Stimulated activated CD4-positive, alpha-beta T cell treated with anti-CD3 and anti-CD28 coated beads, Interleukin-15, amount 100 ng/mL, for 48 hours (primary cell): ENCODE measurements around the gene SYNDIG1L.

Experiments
- DNase-seq, 2 donors: peaks; one replicate each; pipeline ENCODE4 v3.0.0-alpha.2; 2020; ENCODE audit warnings: low read depth in 2 of 2

The SYNDIG1L gene

DNA sequence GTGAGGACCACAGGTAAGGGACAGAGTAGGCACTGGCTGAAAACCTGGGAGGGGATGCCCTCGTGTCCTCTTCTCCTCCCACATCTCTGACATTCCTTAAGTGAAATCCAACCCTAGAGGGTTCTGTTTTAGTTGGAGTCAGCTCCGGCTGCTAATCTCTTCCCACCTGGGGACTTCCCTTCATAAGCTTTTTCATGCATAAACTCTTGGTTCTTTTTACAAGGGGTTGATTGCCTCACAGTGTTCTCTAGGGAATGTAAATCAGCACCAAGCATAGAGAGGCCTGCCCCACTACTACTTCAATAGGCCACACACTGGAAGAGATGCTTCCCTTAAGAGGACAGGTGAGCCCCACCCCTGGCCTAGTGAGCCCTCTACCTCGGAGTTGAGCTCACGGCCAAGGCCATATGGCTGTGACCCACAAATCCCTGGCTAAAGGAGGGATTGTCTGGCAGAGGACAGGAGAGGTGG lies 3.2 kb upstream of the SYNDIG1L start:
- DNase-seq = no peak

- no peak for DNase-seq
Observed at GRCh38 chr14:74427651-74428050, 1.6 kb upstream of the SYNDIG1L start.

DNA sequence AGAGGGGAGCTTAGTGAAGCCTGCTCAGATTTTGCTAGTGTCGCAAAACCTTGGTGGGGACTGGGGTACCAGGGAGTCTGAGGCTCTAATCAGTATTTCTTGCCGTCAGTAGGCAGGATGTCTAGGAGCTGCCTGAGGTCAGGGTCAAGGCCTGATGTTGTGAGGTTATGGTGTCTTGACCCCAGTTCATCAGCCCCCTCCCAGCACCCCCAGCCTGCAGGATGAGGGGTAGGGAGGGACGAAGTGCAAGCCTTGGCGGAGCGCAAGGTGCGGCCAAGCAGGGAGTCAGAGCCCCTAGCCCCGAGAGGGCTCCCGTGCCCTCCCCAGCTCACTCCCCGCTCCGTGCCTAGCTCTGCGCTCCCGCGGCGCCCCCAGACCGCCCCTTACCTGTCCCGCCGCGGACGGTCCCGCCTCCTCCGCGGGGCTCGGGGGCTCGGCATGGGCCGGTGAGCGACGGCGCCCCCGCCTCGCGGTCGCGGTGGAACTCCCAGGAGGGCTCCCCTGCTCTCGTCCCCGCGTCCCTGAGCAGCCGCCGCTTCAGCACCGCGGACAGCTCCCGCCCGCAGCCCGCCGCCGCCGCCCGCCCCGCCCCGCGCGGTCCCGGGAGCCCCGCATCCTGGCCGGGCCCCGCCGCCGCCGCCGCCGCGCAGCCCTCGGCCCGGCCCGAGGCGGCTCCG lies 347 bp downstream of the SYNDIG1L start:
- DNase-seq = peak; percentile 6 to 24

DNA sequence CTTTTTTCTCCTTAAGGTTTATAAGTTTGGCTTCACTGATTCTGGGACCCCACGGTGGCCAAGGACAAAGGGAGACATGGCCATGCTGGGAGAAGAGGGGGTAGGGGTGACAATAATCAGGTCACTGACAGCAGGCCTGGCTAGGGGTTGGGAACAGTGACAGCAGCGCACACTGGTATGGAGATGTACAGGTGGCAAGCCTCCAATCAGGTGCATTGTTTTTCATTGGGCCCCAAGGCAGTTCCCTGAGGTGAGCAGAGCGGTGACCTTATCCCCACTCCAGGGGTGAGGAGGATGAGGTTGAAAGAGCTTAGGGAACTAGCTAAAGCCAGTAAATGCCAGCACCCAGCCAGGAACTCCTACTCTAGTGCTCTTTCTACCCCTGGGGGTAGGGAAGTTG lies 1.4 kb downstream of the SYNDIG1L start:
- DNase-seq = no peak

DNA sequence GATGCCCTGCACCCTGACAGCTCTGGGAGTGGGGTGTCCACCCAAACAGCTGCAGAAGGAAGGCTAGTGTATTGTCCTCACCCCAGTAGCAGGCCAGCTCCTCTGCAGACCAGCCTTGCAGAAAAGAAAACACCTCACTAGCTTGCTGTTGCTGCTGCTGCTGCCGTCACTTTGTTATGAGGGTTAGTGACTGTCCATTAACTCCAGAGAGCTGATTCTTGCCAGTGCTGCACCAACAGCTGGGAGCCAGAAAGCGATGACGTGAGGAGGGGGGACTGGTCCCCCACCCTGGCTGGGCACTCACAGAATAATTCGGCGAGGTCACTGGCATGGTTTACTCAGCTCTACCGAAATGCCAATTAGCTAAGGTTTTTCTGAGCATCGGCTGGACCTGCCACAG lies 2.8 kb downstream of the SYNDIG1L start:
- no peak for DNase-seq

DNA sequence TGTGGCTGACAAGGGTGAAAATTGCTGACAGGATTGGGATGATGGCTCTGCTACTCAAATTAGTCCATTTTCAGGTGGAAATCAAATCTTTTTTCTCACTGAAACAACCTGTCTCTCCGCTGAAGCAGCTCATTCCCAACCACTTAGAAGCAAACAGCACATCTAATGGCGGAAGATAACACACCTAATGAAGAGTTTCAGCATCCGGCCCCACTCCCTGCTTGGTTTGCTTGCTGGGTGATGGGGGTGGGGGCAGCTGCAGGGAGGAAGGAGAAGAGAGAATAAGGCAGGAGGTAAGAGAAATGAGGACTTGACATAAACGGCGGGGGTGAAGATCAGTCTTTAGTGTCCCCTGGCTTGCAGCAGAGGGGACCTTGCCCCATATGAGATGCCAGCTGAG lies 4.0 kb downstream of the SYNDIG1L start:
- no peak for DNase-seq

DNA sequence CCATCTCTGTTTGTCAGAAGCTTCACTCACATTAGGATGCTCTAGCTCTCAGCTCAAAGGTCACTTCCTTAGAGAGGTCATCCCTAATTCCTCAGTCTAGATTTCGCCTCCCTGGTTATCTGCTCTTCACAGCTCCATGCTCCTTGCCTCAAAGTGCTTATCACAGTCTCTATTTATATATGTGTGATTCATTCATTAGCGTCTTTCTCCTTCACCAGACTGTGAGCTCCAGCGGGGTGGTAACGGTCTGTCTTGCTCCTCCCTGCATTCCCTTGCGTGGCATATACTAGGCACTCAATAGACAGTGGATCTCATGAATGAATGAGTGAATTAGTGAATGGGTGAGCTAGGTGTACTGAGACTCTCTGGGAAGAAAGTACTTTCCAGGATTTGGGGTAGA lies 6.9 kb downstream of the SYNDIG1L start:
- DNase-seq = no peak

DNA sequence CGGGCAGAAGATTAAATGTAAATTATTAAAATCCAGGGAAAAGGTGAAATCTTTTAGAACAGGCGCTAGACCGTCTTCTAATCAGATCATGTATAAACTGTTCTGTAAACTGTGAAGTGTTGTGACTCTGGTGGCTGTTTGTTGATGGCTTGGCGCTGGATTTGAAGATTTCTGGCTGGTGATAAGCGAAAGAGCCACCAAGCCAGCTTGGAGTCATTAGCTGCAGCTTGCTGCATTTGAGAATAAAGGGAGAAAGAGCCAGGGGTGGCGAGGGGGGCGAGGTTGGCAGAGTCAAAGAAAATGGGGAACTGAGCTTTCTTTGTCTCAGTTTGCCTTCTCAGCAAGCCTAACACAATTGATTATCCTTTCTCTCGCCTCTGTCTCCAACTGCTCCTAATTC lies 8.0 kb downstream of the SYNDIG1L start:
- DNase-seq = no peak

DNA sequence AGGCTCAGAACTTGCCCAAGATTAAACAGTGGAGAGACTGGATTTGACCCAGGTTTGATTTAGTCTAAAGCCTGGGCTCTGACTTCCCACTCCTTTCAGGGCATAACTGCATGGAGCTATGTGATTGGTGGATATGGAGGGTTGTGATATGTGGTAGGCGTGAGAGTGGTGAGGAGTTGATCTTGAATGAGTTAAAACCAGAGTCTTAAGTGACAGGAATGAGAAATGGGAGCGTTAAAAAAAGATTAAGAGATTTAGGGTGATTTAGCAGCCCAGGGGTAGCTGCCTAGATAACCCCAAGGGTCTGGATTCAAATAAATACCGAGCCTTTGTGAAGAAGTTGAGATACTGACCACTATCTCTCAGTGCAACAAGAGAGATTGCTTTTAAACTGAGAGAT lies 8.4 kb downstream of the SYNDIG1L start:
- no peak for DNase-seq

DNA sequence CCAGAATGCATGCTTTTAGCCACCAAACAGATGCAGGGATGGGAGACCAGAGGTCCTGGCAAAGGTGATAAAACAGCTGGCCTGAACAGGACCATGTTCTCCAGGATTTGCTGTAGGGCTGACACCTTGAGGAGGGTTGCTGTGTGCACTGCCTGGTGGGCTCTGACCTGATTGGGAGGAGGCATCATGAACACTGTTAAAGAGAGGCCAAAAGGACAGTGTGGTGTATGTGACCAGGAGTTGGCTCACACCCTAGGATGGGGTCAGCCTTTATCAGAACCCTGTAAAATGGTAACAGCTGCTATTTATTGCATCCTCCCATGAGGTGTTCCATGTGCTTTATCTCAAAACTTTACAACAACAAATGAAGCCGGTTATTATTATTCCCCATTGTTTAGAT lies 8.8 kb downstream of the SYNDIG1L start:
- DNase-seq = no peak

DNA sequence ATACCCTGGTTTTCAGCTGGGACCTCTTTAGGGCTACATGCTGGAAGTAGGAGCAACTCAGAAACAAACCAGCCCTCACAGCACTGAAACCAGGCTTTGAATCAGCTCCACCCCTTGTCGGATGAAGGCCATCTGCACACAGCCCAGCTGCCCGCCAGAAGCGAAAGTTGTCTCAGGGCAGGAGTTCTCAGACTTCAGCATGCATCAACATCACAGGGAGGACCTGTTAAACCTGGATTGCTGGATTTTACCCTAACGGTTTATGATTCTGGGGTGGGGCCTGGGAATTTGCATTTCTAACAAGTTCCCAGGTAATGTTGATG lies 10.9 kb downstream of the SYNDIG1L start:
- no peak for DNase-seq

GRCh38 chr14:74414403-74415114 lies 11.5 kb downstream of the SYNDIG1L start:
- DNase-seq = no peak

DNA sequence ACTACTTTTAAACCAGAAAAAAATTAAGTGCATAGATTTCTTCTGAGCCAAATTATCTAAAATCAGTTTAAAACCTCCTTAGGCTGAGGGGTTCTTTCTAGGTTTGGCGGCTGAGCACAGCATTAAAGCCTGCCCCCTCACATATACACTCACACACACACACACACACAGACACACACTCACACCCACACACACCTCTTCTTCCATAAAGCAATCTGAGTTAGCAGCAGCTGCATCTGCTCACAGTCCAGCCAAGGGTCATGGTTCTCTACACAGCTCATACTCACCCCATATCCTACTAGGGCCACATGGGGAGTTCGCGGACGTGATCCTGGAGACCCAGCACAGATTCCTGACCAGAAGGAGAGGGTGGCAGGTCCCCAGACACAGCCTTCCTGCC lies 12.4 kb downstream of the SYNDIG1L start:
- no peak for DNase-seq

DNA sequence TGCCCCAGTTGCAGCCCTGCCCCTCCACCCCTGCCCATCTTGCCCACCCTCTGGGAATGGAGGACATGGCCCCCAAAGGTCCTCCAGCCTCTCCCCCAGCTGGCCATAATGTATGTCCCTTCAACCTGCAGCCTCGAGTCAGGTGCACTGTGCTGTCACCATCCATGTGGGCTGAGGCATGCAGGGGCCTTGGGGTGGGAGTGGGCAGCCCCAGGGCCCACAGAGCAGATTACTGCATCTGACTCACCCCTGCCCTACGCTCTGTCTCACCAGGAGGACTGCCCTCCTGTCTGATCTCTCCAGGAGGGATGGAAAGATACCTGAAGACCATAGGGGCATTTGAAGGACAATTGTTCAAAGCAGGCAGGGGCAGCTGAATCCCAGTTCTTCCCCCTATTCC lies 13.3 kb downstream of the SYNDIG1L start:
- no peak for DNase-seq

GRCh38 chr14:74411671-74412070 lies 14.3 kb downstream of the SYNDIG1L start:
- DNase-seq = no peak

DNA sequence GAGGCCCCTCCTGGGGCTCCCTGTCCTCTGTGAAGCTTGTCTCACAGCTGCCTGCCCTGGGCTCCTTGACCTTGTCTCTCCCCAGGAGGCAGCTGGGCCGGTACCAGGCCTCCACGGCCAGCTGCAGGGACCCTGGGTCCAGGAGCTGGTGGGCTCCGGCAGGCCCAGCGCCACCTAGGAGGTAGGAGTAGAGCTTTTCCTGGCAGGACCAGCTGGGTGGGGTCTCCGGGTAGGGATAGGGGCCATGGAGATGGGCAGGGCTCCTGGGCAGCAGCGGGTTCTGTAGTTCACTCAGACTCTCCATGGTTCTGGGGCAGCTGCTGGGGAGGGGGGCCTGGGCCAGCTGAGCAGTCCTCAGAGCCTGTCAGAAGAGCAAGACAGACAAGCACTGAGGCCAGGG lies 16.6 kb downstream of the SYNDIG1L start:
- DNase-seq = no peak

DNA sequence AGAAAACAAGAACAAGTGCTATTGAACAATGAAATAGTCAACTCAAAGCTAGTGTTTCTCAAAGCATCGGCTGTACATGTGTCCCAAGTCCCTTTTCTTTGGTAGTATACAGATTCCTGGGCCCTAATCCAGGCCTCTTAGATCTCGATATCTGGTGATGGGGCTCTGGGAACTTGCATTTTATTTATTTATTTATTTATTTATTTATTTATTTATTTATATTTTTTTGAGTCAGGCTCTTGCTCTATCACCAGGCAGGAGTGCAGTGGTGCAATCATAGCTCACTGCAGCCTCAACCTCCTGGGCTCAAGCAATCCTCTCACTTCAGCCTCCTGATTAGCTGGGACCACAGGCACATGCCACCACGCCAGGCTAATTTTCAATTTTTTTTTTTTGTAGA lies 17.1 kb downstream of the SYNDIG1L start:
- no peak for DNase-seq

DNA sequence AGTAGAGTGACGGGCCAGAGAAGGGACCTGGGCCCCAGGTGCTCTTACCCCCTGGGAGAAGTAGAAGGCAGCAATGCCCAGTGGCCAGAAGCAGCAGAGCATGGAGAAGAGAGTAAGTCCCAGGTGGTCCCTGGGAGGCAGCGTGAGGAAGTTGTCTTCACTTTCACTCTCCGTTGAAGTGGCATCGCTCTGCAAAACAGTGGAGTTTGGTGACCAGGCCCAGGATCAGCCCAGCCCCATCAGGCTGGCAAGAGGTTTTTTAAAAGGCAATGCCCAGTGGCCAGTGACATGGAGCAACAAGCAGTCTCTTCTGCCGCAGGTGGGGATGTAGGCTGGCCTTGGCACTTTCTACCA lies 18.2 kb downstream of the SYNDIG1L start:
- DNase-seq = no peak

- no peak for DNase-seq
Observed at GRCh38 chr14:74407021-74407800, 18.8 kb downstream of the SYNDIG1L start.

- no peak for DNase-seq
Observed at GRCh38 chr14:74405663-74406062, 20.3 kb downstream of the SYNDIG1L start.

- DNase-seq = no peak
Observed at GRCh38 chr14:74404435-74404834, 21.6 kb downstream of the SYNDIG1L start.

DNA sequence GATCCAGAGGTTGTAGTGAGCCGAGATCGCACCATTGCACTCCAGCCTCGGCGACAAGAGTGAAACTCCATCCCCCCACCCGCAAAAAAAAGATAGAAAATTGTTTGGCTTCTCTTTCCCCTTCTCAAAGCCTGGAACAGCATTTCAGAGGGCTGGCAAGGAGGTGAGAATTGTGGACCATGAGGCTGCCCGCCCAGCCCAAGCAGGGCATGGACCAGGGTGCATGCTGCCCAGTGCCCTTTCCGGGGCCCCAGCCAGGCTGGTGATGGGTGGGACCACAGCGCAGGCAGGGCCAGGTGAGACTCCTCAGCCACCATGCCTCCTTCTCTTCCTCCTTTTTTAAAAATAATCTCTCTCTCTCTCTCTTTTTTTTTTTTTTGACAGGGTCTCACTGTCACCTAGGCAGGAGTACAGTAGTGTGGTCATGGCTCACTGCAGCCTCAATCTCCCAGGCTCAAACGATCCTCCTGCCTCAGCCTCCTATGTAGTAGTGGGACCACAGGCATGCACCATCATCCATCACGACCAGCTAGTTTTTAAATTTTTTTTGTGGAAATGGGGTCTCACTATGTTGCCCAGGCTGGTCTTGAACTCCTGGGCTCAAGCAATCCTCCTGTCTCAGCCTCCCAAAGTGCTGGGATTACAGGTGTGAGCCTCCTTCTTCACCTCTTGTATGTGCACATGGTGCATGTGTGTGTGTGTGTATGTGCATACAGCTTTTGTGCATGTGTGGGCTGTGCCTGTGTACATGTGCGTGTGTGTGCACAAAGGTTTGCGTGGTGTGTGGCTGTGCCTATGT lies 22.2 kb downstream of the SYNDIG1L start:
- no peak for DNase-seq
